ENCODE measurements around the gene ERC1. TPM values are rescaled to one million over a fixed set of nuclear protein-coding genes. Genes with fewer than 3 reads are reported as not detected.
"Not testable (repeated sequence)": the region's sequence is repeated elsewhere in the genome, so short reads cannot be mapped to it uniquely, and the experiment has no call there.

The ERC1 gene
- total RNA-seq, 4 donors from 2014 or later: 50.0 to 88.1 (median 59.7) TPM

DNA sequence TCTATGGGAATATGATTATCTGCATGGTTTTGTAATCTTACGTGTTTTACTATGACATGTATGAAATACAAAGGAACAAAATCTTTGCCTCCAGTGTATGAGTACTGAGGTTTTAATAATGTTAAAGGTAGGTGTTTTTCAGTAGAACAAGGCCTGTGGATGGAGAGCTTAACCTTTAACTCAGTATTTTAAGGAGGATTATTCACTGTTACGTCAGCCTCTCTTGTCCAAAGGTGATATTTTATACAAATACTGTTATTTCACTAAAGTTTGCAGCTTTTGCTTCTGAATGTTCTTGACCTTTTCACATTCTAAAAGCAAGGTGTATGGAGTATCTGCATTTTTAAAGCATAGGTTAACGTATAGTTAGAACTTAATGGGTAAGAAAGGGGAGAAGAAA lies 195.3 kb downstream of the ERC1 start:
- Histone ChIP-seq H3K4me1 (no peaks in the 10 kb centered on the region), H3K27ac (replicated peaks in 1 of 4) (no peak overlapping the region), H3K27me3 (no peaks in the 10 kb centered on the region), H3K4me3 (no peak overlapping the region), H3K9me3 (no peaks in the 10 kb centered on the region), H3K36me3 (peaks cover 11 to 90% (median 35%) of the 10 kb centered on the region in 4 donors)
- intact Hi-C loops (cut with DNase I): no loop called here
- DNase-seq (ENCODE audit: extremely low spot score): no peak
- 97% methylated on average over 3 of the region's 3 CpGs for WGBS
- TF ChIP-seq POLR2A (IDR thresholded peaks at IDR 0.05; ENCODE audit: low read depth): no peak
- no peak for TF ChIP-seq POLR2AphosphoS5 (IDR thresholded peaks at IDR 0.05)
- TF ChIP-seq EP300 (IDR thresholded peaks at IDR 0.05): no peak
- TF ChIP-seq, protein P1, sequence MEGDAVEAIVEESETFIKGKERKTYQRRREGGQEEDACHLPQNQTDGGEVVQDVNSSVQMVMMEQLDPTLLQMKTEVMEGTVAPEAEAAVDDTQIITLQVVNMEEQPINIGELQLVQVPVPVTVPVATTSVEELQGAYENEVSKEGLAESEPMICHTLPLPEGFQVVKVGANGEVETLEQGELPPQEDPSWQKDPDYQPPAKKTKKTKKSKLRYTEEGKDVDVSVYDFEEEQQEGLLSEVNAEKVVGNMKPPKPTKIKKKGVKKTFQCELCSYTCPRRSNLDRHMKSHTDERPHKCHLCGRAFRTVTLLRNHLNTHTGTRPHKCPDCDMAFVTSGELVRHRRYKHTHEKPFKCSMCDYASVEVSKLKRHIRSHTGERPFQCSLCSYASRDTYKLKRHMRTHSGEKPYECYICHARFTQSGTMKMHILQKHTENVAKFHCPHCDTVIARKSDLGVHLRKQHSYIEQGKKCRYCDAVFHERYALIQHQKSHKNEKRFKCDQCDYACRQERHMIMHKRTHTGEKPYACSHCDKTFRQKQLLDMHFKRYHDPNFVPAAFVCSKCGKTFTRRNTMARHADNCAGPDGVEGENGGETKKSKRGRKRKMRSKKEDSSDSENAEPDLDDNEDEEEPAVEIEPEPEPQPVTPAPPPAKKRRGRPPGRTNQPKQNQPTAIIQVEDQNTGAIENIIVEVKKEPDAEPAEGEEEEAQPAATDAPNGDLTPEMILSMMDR (IDR thresholded peaks at IDR 0.05): no peak

DNA sequence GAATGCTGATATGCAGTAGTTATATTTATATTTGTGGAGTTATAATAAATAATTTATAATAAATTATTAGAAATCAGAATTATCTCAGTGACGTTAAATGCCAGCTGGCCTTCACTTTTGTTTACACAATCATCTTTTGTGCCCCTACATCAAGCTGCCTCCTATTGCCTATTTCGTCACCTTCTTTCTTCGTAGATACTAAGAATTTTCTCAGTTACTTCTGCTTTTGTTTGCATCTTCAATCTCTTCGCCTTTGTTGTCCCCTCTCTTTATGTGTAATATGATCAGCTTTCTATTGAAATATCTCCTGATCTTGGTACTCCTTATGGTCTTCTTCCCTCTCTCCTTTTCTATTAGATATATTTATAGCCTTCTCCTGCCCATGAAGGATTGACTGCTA lies 197.0 kb downstream of the ERC1 start:
- no peaks in the 10 kb centered on the region for H3K9me3 ChIP-seq
- DNase-seq (ENCODE audit: extremely low spot score): no peak
- intact Hi-C loops (cut with DNase I): no loop called here
- H3K27ac ChIP-seq (replicated peaks in 1 of 4): no peak overlapping the region
- 95% methylated on average over 4 of the region's 4 CpGs for WGBS
- peaks cover 0 to 8% (median 1%) of the 10 kb centered on the region in 4 donors for H3K4me1 ChIP-seq
- peaks cover 11 to 81% (median 31%) of the 10 kb centered on the region in 4 donors for H3K36me3 ChIP-seq
- no peaks in the 10 kb centered on the region for H3K27me3 ChIP-seq
- no peak overlapping the region for H3K4me3 ChIP-seq
- TF ChIP-seq, protein P1 (IDR thresholded peaks at IDR 0.05): no peak
- no peak for TF ChIP-seq EP300 (IDR thresholded peaks at IDR 0.05)
- TF ChIP-seq POLR2AphosphoS5 (IDR thresholded peaks at IDR 0.05): no peak
- TF ChIP-seq POLR2A (IDR thresholded peaks at IDR 0.05; ENCODE audit: low read depth): no peak

DNA sequence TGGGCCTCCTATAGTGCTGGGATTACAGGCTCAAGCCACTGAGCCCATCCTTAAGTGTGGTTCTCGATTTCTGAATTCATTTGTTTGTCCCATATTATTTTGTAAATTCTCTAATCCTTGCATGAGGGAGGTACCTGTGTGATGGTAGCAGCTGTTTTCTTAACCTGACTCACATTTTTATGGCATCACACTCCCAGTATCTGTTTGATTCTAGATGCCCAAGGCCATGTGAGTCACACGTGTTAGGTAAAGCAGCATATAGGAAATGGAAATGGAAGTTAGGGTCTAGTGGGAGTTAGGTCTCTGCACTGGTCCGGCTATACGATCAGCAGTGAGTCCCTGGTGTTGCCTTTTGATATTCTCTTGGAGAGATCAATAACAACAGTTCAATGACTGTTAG lies 198.1 kb downstream of the ERC1 start:
- no peaks in the 10 kb centered on the region for H3K9me3 ChIP-seq
- intact Hi-C loops (cut with DNase I): no loop called here
- peaks cover 0 to 8% (median 1%) of the 10 kb centered on the region in 4 donors for H3K4me1 ChIP-seq
- no peak overlapping the region for H3K27ac ChIP-seq (replicated peaks in 1 of 4)
- peaks cover 7 to 70% (median 22%) of the 10 kb centered on the region in 4 donors for H3K36me3 ChIP-seq
- H3K4me3 ChIP-seq: no peak overlapping the region
- DNase-seq (ENCODE audit: extremely low spot score): no peak
- WGBS: 100% methylated on average over 4 of the region's 4 CpGs
- no peak for TF ChIP-seq POLR2AphosphoS5 (IDR thresholded peaks at IDR 0.05)
- no peak for TF ChIP-seq EP300 (IDR thresholded peaks at IDR 0.05)
- TF ChIP-seq, protein P1 (IDR thresholded peaks at IDR 0.05): no peak
- TF ChIP-seq POLR2A (IDR thresholded peaks at IDR 0.05; ENCODE audit: low read depth): no peak
- H3K27me3 ChIP-seq: no peaks in the 10 kb centered on the region

DNA sequence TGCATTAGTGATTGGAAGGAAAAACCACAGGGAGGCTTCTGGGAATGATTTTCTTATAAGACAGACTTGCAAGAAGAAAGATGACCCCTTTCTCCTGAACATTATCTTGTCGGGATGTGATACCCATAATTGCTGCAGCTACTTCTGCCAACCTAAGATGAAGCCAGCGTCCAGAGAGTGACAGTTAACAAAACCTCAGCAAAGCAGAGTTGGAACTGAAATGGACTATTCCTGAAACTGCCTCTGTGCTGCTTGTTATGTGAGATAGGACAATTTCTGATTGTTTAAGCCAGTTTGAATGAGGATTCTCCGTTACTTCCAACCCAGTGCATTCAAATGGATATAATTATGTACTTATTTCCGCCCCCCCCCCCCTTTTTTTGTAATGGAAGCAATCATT lies 204.5 kb downstream of the ERC1 start:
- intact Hi-C loops (cut with DNase I): no loop called here
- no peak for TF ChIP-seq EP300 (IDR thresholded peaks at IDR 0.05)
- no peaks in the 10 kb centered on the region for H3K27me3 ChIP-seq

DNA sequence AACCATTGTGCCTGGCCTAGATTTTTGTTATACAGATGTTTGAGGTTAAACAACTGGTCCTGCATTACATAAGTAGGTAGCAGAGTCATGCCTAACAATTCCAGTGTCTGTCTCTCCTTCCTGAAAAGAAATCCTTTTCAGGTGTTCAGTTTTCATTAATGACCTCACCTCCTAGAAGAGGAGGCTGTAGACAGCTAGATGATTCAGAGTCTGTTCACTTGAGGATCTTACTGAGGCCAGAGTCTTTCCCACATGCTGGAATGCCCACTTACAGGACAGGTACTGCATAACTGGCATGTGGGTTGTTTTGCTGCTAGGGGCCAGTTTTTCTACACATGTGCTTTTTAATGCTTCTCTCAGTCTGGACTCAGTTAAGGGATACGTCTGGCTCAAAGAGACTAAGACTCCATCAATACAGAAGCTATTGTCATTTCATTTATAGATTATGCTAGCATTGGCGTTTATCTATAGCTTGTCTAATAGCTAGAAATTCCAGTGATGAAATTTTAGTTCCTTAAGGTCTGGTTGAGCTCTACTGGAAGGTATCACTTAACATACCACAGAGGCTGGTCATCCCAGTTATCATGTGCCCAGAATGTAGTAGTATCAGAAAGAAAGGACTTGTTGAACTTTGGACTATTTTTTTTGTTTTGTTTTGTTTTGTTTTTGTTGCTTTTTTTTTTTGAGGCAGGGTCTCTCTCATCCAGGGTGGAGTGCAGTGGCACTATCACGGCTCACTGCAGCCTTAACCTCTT lies 206.4 kb downstream of the ERC1 start:
- TF ChIP-seq, protein P1 (IDR thresholded peaks at IDR 0.05): no peak
- TF ChIP-seq EP300 (IDR thresholded peaks at IDR 0.05): no peak
- no peak for TF ChIP-seq POLR2A (IDR thresholded peaks at IDR 0.05; ENCODE audit: low read depth)
- TF ChIP-seq POLR2AphosphoS5 (IDR thresholded peaks at IDR 0.05): no peak
- intact Hi-C loops (cut with DNase I): no loop called here
- WGBS: 97% methylated on average over 3 of the region's 3 CpGs

More for the DNA sequence above, 204.5 kb downstream of the ERC1 start:
- DNase-seq (ENCODE audit: extremely low spot score): no peak
- Histone ChIP-seq H3K4me3 (no peak overlapping the region), H3K9me3 (no peaks in the 10 kb centered on the region), H3K4me1 (peaks cover 0 to 8% (median 1%) of the 10 kb centered on the region in 4 donors), H3K36me3 (peaks cover 0 to 36% (median 14%) of the 10 kb centered on the region in 4 donors), H3K27ac (replicated peaks in 1 of 4) (no peak overlapping the region)
- WGBS: 79% methylated on average over 4 of the region's 4 CpGs

DNA sequence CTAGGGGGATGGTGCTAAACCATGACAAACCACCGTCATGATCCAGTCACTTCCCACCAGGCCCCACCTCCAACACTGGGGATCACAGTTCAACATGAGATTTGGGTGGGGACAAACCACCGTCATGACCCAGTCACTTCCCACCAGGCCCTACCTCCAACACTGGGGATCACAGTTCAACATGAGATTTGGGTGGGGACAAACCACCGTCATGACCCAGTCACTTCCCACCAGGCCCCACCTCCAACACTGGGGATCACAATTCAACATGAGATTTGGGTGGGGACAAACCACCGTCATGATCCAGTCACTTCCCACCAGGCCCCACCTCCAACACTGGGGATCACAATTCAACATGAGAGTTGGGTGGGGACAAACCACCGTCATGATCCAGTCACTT lies 207.8 kb downstream of the ERC1 start:
- WGBS: 97% methylated on average over 5 of the region's 5 CpGs
- H3K9me3 ChIP-seq; intact Hi-C loops (cut with DNase I): not testable (repeated sequence)

More for the DNA sequence above, 206.4 kb downstream of the ERC1 start:
- H3K9me3 ChIP-seq: no peaks in the 10 kb centered on the region
- no peak for DNase-seq (ENCODE audit: extremely low spot score)
- H3K4me3 ChIP-seq: no peak overlapping the region
- no peak overlapping the region for H3K27ac ChIP-seq (replicated peaks in 1 of 4)
- H3K4me1 ChIP-seq: peaks cover 0 to under 1% (median 0%) of the 10 kb centered on the region in 4 donors
- H3K36me3 ChIP-seq: peaks cover 0 to 26% (median 14%) of the 10 kb centered on the region in 4 donors
- H3K27me3 ChIP-seq: no peaks in the 10 kb centered on the region

More for the DNA sequence above, 207.8 kb downstream of the ERC1 start:
- H3K27me3 ChIP-seq; DNase-seq (ENCODE audit: extremely low spot score); H3K4me3 ChIP-seq; H3K27ac ChIP-seq (replicated peaks in 1 of 4); H3K4me1 ChIP-seq: not testable (repeated sequence)
- peaks cover 0 to 26% (median 14%) of the 10 kb centered on the region in 4 donors for H3K36me3 ChIP-seq

All from esophagus muscularis mucosa (tissue), 4 donors.